ENCODE measurements around the gene GMDS.

The GMDS gene

GRCh38 chr6:1949538-1949937, 295.9 kb downstream of the GMDS start:
- no peak overlapping the region for H3K4me3 ChIP-seq (ENCODE audit: low read depth, low read length)
- no peak for TF ChIP-seq CTCF (IDR thresholded peaks at IDR 0.05; ENCODE audit: borderline replicate concordance, insufficient read depth, low read depth, low read length)

GRCh38 chr6:1947922-1948321, 297.5 kb downstream of the GMDS start:
- no peak for TF ChIP-seq CTCF (IDR thresholded peaks at IDR 0.05; ENCODE audit: borderline replicate concordance, insufficient read depth, low read depth, low read length)
- H3K4me3 ChIP-seq (ENCODE audit: low read depth, low read length) = no peak overlapping the region

- no peak overlapping the region for H3K4me3 ChIP-seq (ENCODE audit: low read depth, low read length)
- TF ChIP-seq CTCF (IDR thresholded peaks at IDR 0.05; ENCODE audit: borderline replicate concordance, insufficient read depth, low read depth, low read length) = no peak
Measured at GRCh38 chr6:1946583-1946982, 298.8 kb downstream of the GMDS start.

- TF ChIP-seq CTCF (IDR thresholded peaks at IDR 0.05; ENCODE audit: borderline replicate concordance, insufficient read depth, low read depth, low read length) = no peak
- H3K4me3 ChIP-seq (ENCODE audit: low read depth, low read length) = no peak overlapping the region
Measured at GRCh38 chr6:1945235-1945832, 300.1 kb downstream of the GMDS start.

- no peak for TF ChIP-seq CTCF (IDR thresholded peaks at IDR 0.05; ENCODE audit: borderline replicate concordance, insufficient read depth, low read depth, low read length)
- H3K4me3 ChIP-seq (ENCODE audit: low read depth, low read length) = no peak overlapping the region
Measured at GRCh38 chr6:1942834-1943233, 302.6 kb downstream of the GMDS start.

GRCh38 chr6:1941534-1941933, 303.9 kb downstream of the GMDS start:
- no peak for TF ChIP-seq CTCF (IDR thresholded peaks at IDR 0.05; ENCODE audit: borderline replicate concordance, insufficient read depth, low read depth, low read length)
- no peak overlapping the region for H3K4me3 ChIP-seq (ENCODE audit: low read depth, low read length)

GRCh38 chr6:1940381-1940780, 305.0 kb downstream of the GMDS start:
- no peak for TF ChIP-seq CTCF (IDR thresholded peaks at IDR 0.05; ENCODE audit: borderline replicate concordance, insufficient read depth, low read depth, low read length)
- H3K4me3 ChIP-seq (ENCODE audit: low read depth, low read length) = no peak overlapping the region
